Mucosa of descending colon (tissue), 3 donors: ENCODE results near the gene LENG1. TPM values are rescaled to one million over a fixed set of nuclear protein-coding genes. Genes with fewer than 3 reads are reported as not detected.

Source experiments
- ATAC-seq: fragments of 200-7000 bp; cut with Tn5 transposase; one replicate; pipeline ENCODE4 v1.9.1; 2020; ENCODE audit warnings: mild to moderate bottlenecking, moderate library complexity
- DNase-seq, 3 donors: peaks; one replicate each; pipeline ENCODE4 v3.0.0-alpha.2; 2020
- H3K36me3 ChIP-seq: fragments of 200-600 bp; one replicate; pipeline ENCODE4 v1.8.0; 2021; ENCODE audit warnings: low read depth, mild to moderate bottlenecking
- H3K4me1 ChIP-seq: fragments of 200-600 bp; one replicate; pipeline ENCODE4 v1.8.0; 2021; ENCODE audit warnings: low read depth, mild to moderate bottlenecking
- H3K4me3 ChIP-seq: fragments of 200-600 bp; one replicate; pipeline ENCODE4 v1.8.0; 2021; ENCODE audit warnings: mild to moderate bottlenecking
- H3K9me3 ChIP-seq: fragments of 200-600 bp; one replicate; pipeline ENCODE4 v1.8.0; 2021; ENCODE audit warnings: mild to moderate bottlenecking
- CTCF ChIP-seq: fragments of 200-600 bp; IDR thresholded peaks from one replicate; pipeline ENCODE4 v1.8.0; 2022; ENCODE audit warnings: antibody characterized with exemption, mild to moderate bottlenecking
- intact Hi-C, 2 donors: fragments of 100-400 bp; cut with DNase I in 1 of 2; cut with micrococcal nuclease in 1 of 2; formaldehyde crosslinking; loops; one replicate each; pipeline versions ENCODE4 v1.11.0 to v1.11.1; 2022; cut with DNase I, micrococcal nuclease
- total RNA-seq, 3 donors: library from RNA; stranded (reverse); fragmentation: NEBNext Ultra II Directional in 2 of 3; extraction: Animal tissue kit (Norgen Biotek cat#: 25700) in 2 of 3; gene quantifications; one replicate each; pipeline versions ENCODE4 v1.2.1 to v1.2.4, GENCODE V29; 2021 to 2023
- donor health status: DM: no; HTN: no; CAD: no; lungs with moderate emphysema.
- donor health status: DM: no; HTN: no; CAD: no.
- donor health status: DM: no; HTN: yes; CAD: no.

LENG1 gene
- total RNA-seq, 3 donors from 2014 or later: 7.5 to 10.8 (median 8.0) TPM

GRCh38 chr19:54156490-54156889 is 3.0 kb downstream of the LENG1 start:
- Histone ChIP-seq H3K4me3 (no peak overlapping the region), H3K4me1 (peaks cover 19% of the 10 kb centered on the region), H3K9me3 (no peaks in the 10 kb centered on the region), H3K36me3 (peaks cover 12% of the 10 kb centered on the region)
- DNase-seq (no peak), ATAC-seq (no peak)
- no peak for TF ChIP-seq CTCF
- intact Hi-C loops: no loop called here

- Histone ChIP-seq H3K9me3 (no peaks in the 10 kb centered on the region), H3K4me3 (no peak overlapping the region), H3K4me1 (peaks cover 13% of the 10 kb centered on the region), H3K36me3 (peaks cover 15% of the 10 kb centered on the region)
- ATAC-seq: no peak
- intact Hi-C loops: no loop called here
- DNase-seq: peak in 1 of 3 donors; percentile 38
- no peak for TF ChIP-seq CTCF
Measured at GRCh38 chr19:54155694-54156093, 3.8 kb downstream of the LENG1 start.

- Histone ChIP-seq H3K4me1 (peaks cover 8% of the 10 kb centered on the region), H3K4me3 (no peak overlapping the region), H3K9me3 (no peaks in the 10 kb centered on the region), H3K36me3 (peaks cover 18% of the 10 kb centered on the region)
- intact Hi-C loops: no loop called here
- ATAC-seq: no peak
- DNase-seq: peak in 1 of 3 donors; percentile 33
- no peak for TF ChIP-seq CTCF
Measured at GRCh38 chr19:54154603-54155345, 4.7 kb downstream of the LENG1 start.

- H3K4me3 ChIP-seq: no peak overlapping the region
- no peak for ATAC-seq
- no peak for TF ChIP-seq CTCF
- intact Hi-C loops: no loop called here
- peaks cover 18% of the 10 kb centered on the region for H3K36me3 ChIP-seq
- DNase-seq: no peak
- no peaks in the 10 kb centered on the region for H3K9me3 ChIP-seq
- H3K4me1 ChIP-seq: peaks cover 6% of the 10 kb centered on the region
Measured at GRCh38 chr19:54153731-54154326, 5.7 kb downstream of the LENG1 start.

DNA sequence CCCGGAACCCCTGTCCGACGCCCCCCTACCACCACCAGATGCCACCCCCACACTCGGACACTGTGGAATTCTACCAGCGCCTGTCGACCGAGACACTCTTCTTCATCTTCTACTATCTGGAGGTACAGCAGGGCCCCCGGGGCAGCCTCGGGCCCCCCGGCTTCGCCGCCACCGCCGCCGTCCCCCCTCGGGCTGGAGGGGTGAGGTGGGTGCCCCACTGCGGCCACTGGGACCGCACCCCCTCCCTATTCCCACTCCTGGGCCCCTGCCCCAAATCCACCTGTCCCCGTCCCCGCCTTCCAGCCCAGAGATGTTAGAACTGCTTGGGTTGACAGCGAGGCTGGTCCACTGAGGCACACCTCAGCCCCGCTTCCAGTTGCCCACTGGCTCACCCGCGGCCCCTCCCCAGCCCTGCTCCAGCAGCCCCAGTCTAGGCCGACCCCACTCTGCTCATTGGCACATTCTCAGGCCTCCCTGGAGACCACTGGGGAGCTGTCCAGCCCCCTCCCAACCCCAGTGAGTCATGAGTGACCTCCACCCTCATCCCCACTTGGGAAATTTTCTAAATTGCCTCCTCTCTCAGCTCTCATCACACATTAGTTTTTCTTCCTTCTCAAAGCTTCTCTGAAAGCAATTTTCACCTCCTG is 6.5 kb downstream of the LENG1 start:
- no peak for DNase-seq
- H3K4me3 ChIP-seq: no peak overlapping the region
- intact Hi-C loops: no loop called here
- peaks cover 18% of the 10 kb centered on the region for H3K36me3 ChIP-seq
- no peaks in the 10 kb centered on the region for H3K4me1 ChIP-seq
- H3K9me3 ChIP-seq: no peaks in the 10 kb centered on the region
- ATAC-seq: no peak
- no peak for TF ChIP-seq CTCF
